ENCODE measurements around the gene KLHL21.
A peak's percentile ranks its signal among the peaks of the same experiment; 100 is the strongest.
"Not testable (repeated sequence)": the region's sequence is repeated elsewhere in the genome, so short reads cannot be mapped to it uniquely, and the experiment has no call there.

KLHL21 gene, protein sequence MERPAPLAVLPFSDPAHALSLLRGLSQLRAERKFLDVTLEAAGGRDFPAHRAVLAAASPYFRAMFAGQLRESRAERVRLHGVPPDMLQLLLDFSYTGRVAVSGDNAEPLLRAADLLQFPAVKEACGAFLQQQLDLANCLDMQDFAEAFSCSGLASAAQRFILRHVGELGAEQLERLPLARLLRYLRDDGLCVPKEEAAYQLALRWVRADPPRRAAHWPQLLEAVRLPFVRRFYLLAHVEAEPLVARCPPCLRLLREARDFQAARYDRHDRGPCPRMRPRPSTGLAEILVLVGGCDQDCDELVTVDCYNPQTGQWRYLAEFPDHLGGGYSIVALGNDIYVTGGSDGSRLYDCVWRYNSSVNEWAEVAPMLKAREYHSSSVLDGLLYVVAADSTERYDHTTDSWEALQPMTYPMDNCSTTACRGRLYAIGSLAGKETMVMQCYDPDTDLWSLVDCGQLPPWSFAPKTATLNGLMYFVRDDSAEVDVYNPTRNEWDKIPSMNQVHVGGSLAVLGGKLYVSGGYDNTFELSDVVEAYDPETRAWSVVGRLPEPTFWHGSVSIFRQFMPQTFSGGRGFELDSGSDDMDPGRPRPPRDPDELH

DNA sequence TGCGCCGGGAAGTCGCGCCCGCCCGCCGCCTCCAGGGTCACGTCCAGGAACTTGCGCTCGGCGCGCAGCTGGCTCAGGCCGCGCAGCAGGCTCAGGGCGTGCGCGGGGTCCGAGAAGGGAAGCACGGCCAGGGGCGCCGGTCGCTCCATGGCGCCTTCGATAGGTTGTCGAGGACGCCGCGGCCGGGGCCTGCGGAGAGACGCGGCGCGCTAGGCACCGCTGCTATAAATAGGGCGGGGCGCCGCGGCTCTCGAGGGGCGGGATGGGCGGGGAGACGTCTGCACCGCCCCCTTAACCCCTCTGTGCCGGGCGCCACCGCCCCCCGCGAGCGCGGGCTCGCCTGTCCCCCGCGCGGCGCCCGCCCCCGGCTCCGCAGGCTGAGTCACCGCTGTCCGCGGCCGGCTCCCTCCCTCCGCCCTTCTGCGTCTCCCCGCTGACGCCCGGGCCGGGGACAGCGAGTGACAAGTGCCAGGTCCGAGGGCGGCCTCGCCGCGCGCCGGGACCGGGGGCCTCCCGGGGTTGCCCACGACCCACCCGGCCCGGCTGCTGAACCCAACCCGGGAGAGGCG is at the start of gene KLHL21:
Gene KLHL21 (minus strand): TSS at position 201 of the 569 bp plus-strand sequence. CDS start 52 bp downstream, at position 149.
- DNase-seq: peak; percentile 83

DNA sequence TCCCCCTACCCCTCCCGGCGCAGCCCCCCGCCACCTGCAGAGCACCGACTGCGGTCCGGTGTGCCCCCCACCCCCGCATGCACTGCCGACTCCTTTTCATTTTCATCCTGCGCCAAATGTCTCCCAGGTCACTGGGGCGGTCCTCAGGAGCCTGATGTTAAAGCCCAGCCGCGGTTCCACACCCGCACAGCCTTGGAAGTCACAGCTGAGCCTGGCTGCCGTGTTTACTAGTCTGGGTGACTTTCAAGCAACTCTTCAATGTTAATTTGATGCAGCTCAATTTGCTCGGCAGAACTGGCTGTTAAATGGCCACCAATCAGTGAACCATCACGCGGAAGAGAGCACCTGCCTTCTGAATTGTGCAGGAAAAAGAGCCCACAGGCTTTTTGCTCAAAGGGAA is 49.2 kb upstream of the KLHL21 start:
- DNase-seq: no peak

GRCh38 chr1:6648556-6648955 is 45.9 kb upstream of the KLHL21 start:
- peak; percentile 5 for DNase-seq

- DNase-seq: peak; percentile 45
Observed at GRCh38 chr1:6646499-6647148, 44.0 kb upstream of the KLHL21 start.

DNA sequence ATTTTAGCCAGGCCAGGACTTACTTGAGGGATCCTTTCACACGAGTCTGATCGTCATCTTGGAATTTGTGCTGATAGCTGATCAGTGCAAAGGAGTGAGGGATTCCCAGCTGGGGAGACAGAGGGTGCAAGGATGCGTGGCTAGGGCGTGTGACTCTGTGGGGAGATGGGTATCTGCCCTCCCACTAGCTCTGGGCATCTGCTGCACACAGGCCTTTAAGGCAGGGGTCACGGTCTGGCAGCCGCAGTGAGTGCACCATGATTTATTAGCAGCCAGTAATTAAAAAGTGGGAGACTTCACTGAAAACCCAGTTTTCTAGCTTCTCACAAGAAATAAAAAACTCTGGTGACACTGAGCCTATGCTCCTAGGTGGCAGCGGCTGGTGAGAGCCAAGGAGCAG is 42.3 kb upstream of the KLHL21 start:
- DNase-seq: no peak

- not testable (repeated sequence) for DNase-seq
Observed at GRCh38 chr1:6640867-6641266, 38.2 kb upstream of the KLHL21 start.

GRCh38 chr1:6638226-6638625 is 35.6 kb upstream of the KLHL21 start:
- DNase-seq: no peak

DNA sequence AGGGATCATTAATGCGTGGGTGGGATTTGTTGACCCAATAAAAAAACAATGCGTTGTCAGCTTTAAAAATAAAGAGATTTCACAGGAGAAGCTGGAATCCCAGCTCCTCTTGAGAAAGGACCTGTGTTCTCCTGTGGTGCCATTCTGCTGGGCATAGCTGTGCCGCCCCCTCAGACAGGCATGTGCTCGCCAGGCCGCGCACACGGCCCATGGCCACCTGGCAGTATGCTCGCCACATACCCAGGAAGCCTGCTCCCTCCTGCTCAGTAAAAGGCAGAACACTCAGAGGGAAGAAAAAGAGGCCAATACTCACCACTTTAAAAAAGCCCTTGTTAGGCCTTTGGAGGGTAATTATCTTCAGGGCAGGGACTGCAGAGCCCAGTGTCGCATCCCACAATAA is 35.1 kb upstream of the KLHL21 start:
- DNase-seq: no peak

DNA sequence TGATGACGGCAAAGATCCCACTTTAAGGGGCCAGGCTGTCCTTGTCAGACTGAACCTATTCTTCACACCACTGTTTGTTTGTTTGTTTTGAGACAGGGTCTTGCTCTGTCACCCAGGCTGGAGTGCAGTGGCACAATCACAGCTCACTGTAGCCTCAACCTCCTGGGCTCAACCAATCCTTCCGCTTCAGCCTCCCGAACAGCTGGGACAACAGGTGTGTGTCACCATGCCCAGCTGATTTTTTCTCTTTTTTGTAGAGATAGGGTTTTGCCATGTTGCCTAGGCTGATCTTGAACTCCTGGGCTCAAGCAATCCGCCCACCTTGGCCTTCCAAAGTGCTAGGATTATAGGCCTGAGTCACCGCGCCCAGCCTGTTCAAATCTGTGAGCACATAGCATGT is 34.1 kb upstream of the KLHL21 start:
- DNase-seq: not testable (repeated sequence)

GRCh38 chr1:6635910-6636760 is 33.5 kb upstream of the KLHL21 start:
- no peak for DNase-seq

GRCh38 chr1:6635161-6635909 is 32.7 kb upstream of the KLHL21 start:
- no peak for DNase-seq

DNA sequence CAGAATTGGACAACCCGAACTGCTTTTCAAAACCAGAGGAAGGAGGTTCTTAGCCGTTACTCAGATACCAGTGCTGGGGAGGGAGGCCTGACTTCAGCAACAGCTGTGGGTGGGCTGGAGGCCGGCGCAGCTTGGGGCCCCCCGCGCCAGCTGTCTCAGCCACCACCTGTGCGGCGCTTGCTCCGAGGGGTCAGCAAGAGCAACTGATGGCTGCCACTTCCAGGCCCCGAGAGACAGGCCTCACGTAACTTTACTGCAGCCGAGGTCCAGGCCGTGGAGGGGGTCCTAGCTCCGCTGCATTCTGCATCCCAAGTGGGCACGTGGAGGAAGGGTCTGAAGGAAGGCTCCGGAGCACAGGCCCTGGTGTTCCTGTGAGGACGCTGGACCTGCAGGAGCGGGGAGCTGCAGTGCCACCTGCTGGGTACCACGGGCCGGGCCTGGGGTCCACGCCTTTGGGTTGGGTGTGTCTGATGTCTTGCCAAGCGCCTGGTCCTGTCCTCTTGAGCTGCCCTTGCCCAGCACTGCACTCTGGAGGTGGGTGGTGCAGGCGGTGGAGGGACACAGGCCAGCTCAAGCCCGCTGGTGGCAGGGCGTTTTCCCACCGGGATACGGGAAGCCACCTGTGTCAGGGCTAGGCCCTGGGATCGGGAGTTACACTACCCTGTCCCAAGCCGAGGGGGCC is 31.8 kb upstream of the KLHL21 start:
- peak; percentile 2 for DNase-seq

DNA sequence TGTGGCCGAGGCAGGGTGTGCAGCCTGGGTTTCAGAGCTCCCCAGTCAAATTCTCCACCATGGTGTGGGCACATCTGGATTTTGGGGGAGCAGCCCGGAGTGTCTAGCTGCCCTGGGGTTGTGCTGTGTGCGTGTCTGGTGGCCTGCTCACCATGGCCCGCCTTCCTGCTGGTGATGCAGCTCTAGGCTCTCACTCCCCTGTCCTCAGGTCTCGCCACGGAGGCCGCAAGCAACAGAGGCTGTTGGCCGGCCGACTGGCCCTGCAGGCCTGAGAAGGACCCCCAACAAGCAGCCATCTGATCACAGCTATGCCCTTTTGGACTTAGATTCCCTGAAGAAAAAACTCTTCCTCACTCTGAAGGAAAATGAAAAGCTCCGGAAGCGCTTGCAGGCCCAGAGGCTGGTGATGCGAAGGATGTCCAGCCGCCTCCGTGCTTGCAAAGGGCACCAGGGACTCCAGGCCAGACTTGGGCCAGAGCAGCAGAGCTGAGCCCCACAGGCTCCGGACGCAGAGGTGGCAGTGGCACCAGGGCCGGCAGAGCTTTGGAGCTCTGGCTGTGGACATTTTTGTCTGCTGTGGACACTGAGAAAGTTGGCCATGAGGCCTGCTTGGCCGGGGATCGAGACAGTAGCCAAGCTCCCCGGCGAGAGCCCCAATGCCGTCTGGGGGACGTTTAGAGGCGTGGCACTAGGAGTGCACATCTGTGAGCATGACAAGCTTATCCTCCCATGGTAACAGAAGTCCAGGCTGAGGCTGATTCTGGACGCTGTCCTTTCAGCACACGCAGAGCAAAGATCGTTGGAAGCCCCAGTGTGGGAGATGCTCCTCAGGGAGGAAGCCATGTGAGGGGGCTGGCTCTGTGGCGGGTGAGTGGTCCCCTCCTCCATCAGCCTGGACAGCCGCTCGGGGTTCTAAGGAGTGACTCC is 30.2 kb upstream of the KLHL21 start:
- no peak for DNase-seq

GRCh38 chr1:6631058-6631457 is 28.4 kb upstream of the KLHL21 start:
- DNase-seq: no peak

DNA sequence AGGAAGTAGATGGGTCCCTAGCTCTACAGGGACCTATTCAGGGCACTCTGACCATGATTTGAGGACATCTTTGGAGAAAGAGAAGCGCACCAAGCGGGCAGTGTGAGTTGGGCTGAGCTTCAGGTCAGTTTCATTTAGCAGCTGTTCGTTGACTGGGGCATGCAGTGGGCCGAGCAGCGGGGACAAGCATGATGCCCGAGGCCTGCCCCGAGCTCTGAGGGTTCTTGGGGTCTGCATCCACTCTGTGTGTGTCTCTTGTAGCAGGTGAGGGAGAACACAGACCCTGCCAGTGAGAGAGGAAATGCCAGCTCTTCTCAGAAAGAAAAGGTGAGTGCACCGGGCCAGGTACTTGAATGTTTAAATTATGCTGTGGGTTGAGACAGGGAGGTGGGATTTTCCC is 27.4 kb upstream of the KLHL21 start:
- no peak for DNase-seq

GRCh38 chr1:6628971-6629479 is 26.4 kb upstream of the KLHL21 start:
- no peak for DNase-seq

- no peak for DNase-seq
Observed at GRCh38 chr1:6627841-6628545, 25.3 kb upstream of the KLHL21 start.

GRCh38 chr1:6627031-6627430 is 24.4 kb upstream of the KLHL21 start:
- no peak for DNase-seq

DNA sequence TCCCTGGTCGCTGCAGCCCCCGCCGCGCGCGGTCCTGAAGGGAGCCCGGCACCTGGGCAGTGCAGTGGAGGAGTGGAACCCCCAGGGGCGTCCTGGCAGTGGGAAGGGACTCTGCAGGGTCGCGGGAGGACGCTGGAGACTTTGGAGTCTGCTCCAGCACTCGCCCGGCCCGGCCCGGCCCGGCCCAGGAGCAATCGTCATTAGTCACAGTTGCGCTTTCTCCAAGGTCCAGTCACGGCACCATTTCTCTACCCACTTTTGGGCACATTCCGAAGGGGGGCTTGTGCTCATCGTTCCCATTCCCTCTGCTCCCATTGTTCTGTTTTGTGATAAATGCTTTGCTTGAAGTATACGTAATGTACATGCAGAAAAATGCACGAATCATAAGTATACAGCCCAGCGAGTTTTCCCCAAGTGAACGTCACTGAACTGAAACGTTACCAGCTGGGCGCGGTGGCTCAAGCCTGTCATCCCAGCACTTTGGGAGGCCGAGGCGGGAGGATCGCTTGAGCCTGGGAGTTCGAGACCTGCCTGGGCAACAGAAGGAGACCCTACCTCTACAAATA is 23.0 kb upstream of the KLHL21 start:
- no peak for DNase-seq

Data from NCI-H69 (cell line).